Keratinocyte (primary cell): Measurements from ENCODE around the gene PLSCR3. TPM values are rescaled to one million over a fixed set of nuclear protein-coding genes. Genes with fewer than 3 reads are reported as not detected.

Experiments used
- DNase-seq: peaks from one replicate; pipeline ENCODE4 v3.0.0-alpha.2; 2011; ENCODE audit warnings: low read depth, missing footprints, low spot score
- FAIRE-seq: peaks from 2 replicates; lab custom pipeline; 2011; peaks lifted over from hg19 to GRCh38; lab: Jason Lieb, UNC
- H2AFZ ChIP-seq: 2 replicates; pipeline ENCODE4 v1.6.0; 2012; ENCODE audit warnings: low read length, control low read depth, inconsistent platforms; ENCODE audit not compliant: control insufficient read depth
- H3K27ac ChIP-seq: 2 replicates; pipeline ENCODE4 v1.5.1; 2011; ENCODE audit warnings: low read length; ENCODE audit not compliant: control insufficient read depth, insufficient read depth
- H3K27me3 ChIP-seq: 3 replicates; pipeline ENCODE4 v1.6.0; 2011; ENCODE audit warnings: low read length; ENCODE audit not compliant: control insufficient read depth, insufficient read depth; ENCODE audit errors: extremely low read depth
- H3K36me3 ChIP-seq, 2 experiments: 2 replicates in 1 of 2; 3 replicates in 1 of 2; pipeline ENCODE4 v1.5.1; 2011; ENCODE audit warnings: low read length in 2 of 2, mild to moderate bottlenecking in 1 of 2; ENCODE audit not compliant: control insufficient read depth in 2 of 2, insufficient read depth in 2 of 2; ENCODE audit errors: extremely low read depth in 1 of 2
- H3K4me1 ChIP-seq: 3 replicates; pipeline ENCODE4 v1.5.1; 2011; ENCODE audit warnings: low read length; ENCODE audit not compliant: control insufficient read depth, insufficient read depth; ENCODE audit errors: extremely low read depth
- H3K4me2 ChIP-seq: 3 replicates; pipeline ENCODE4 v1.6.0; 2011; ENCODE audit warnings: low read depth, low read length; ENCODE audit not compliant: control insufficient read depth, insufficient read depth; ENCODE audit errors: extremely low read depth
- H3K4me3 ChIP-seq, 3 experiments: fragments of 200-600 bp in 1 of 3; sonication (generic) in 1 of 3; 2 replicates in 2 of 3; 3 replicates in 1 of 3; pipeline ENCODE4 v1.5.1; 2011 to 2016; ENCODE audit warnings: low read length in 3 of 3, mild to moderate bottlenecking in 3 of 3, control low read depth in 2 of 3, inconsistent platforms in 1 of 3, low read depth in 1 of 3, mixed read lengths in 1 of 3, mixed run types in 1 of 3, moderate library complexity in 1 of 3; ENCODE audit not compliant: control insufficient read depth in 2 of 3, insufficient read depth in 2 of 3; ENCODE audit errors: extremely low read depth in 1 of 3
- H3K79me2 ChIP-seq: 2 replicates; pipeline ENCODE4 v1.6.0; 2012; ENCODE audit warnings: low read length; ENCODE audit not compliant: control insufficient read depth, insufficient read depth
- H3K9ac ChIP-seq: 3 replicates; pipeline ENCODE4 v1.6.0; 2011; ENCODE audit warnings: low read length; ENCODE audit not compliant: control insufficient read depth, insufficient read depth; ENCODE audit errors: extremely low read depth
- H3K9me1 ChIP-seq: 3 replicates; pipeline ENCODE4 v1.6.0; 2011; ENCODE audit warnings: low read length; ENCODE audit not compliant: control insufficient read depth, insufficient read depth; ENCODE audit errors: extremely low read depth
- H3K9me3 ChIP-seq: 2 replicates; pipeline ENCODE4 v1.5.1; 2012; ENCODE audit warnings: low read depth, low read length; ENCODE audit not compliant: control insufficient read depth
- H4K20me1 ChIP-seq: 3 replicates; pipeline ENCODE4 v1.6.0; 2011; ENCODE audit warnings: low read length; ENCODE audit not compliant: control insufficient read depth, insufficient read depth; ENCODE audit errors: extremely low read depth
- EZH2 ChIP-seq: IDR thresholded peaks from one replicate; pipeline ENCODE4 v1.6.1; 2012; ENCODE audit warnings: inconsistent platforms, mild to moderate bottlenecking, low read length, moderate library complexity
- dilution Hi-C: fragments of 300-500 bp; cut with MboI; formaldehyde crosslinking; loops from one replicate; pipeline ENCODE4 v1.7.0; 2020; ENCODE audit warnings: low sequenced_read_pairs; ENCODE audit not compliant: extremely low pct_ligation_motif_present
- polyA plus RNA-seq, 5 experiments: library from polyadenylated mRNA; depleted of rRNA in 3 of 5; stranded (reverse) in 3 of 5; stranded (forward) in 1 of 5; unstranded in 1 of 5; fragments of >200 nt; gene quantifications; 1 replicate in 1 of 5; 2 replicates in 3 of 5; 3 replicates in 1 of 5; pipeline versions ENCODE4 v1.2.1 to v1.2.3, GENCODE V29; 2011 to 2012; ENCODE audit warnings: missing spikeins in 2 of 5, low read depth in 1 of 5, low replicate concordance in 1 of 5
- TF ChIP-seq, protein P1 (sequence below), 3 experiments: IDR thresholded peaks in 1 of 3; conservative IDR thresholded peaks in 1 of 3; optimal IDR thresholded peaks in 1 of 3; 2 replicates in 2 of 3; 3 replicates in 1 of 3; pipeline versions ENCODE3 to v1.5.1; 2011; ENCODE audit warnings: low read length in 3 of 3, mild to moderate bottlenecking in 3 of 3, moderate library complexity in 2 of 3, control low read depth in 1 of 3, inconsistent platforms in 1 of 3; ENCODE audit not compliant: insufficient read depth in 2 of 3; ENCODE audit errors: extremely low read depth in 1 of 3

The PLSCR3 gene
- polyA plus RNA-seq, 1 donor (not counting 4 experiments of a cell fraction or from before 2014, with no cell fraction given), result 30.5 TPM

DNA sequence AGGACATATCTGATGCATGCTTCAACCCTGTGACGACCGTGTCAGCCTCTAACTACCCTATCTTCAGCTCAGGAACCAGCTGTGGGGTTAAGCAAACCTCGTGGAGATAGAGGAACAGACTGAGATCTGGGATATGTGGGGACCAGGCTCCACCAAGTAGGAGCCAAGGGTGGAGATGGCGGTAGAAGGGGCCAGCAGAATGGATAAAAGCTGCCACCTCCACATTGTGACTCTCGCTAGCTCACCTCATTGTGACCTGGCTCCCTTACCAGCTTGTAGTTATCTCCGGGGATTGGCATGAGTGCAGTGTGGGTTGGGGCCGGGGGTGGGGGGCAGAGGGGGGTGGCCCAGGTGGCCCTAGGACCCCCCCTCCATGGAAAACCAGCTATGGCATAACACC, 31.0 kb upstream of the PLSCR3 start, which contains the start of gene SPEM2:
Gene SPEM2 (plus strand): TSS at position 301 of the 400 bp plus-strand sequence. CDS start 73 bp downstream, at position 374.
- Histone ChIP-seq H3K9ac (no peak within 1 kb of the TSS), H3K9me1 (no peaks in the 10 kb centered on the region), H3K27me3 (no peaks in the 10 kb centered on the region), H3K9me3 (no peaks in the 10 kb centered on the region), H3K4me2 (no peak within 1 kb of the TSS), H3K4me3 (no peak within 1 kb of the TSS), H3K4me1 (no peaks in the 10 kb centered on the region), H4K20me1 (no peaks in the 10 kb centered on the region), H3K36me3 (no peaks in the 10 kb centered on the region), H2AFZ (no peak within 1 kb of the TSS), H3K79me2 (no peaks in the 10 kb centered on the region), H3K27ac (no peak within 1 kb of the TSS)
- no peak for TF ChIP-seq EZH2
- TF ChIP-seq, protein P1, sequence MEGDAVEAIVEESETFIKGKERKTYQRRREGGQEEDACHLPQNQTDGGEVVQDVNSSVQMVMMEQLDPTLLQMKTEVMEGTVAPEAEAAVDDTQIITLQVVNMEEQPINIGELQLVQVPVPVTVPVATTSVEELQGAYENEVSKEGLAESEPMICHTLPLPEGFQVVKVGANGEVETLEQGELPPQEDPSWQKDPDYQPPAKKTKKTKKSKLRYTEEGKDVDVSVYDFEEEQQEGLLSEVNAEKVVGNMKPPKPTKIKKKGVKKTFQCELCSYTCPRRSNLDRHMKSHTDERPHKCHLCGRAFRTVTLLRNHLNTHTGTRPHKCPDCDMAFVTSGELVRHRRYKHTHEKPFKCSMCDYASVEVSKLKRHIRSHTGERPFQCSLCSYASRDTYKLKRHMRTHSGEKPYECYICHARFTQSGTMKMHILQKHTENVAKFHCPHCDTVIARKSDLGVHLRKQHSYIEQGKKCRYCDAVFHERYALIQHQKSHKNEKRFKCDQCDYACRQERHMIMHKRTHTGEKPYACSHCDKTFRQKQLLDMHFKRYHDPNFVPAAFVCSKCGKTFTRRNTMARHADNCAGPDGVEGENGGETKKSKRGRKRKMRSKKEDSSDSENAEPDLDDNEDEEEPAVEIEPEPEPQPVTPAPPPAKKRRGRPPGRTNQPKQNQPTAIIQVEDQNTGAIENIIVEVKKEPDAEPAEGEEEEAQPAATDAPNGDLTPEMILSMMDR (optimal IDR thresholded peaks at IDR 0.05 in 1 of 3, IDR thresholded peaks at IDR 0.05 in 1 of 3, conservative IDR thresholded peaks at IDR 0.05 in 1 of 3; ENCODE audit: extremely low read depth in 1 of 3, insufficient read depth in 2 of 3, low read length in 3 of 3), result no peak
- FAIRE-seq (no peak), DNase-seq (no peak)
- dilution Hi-C loops, result no loop called here

DNA sequence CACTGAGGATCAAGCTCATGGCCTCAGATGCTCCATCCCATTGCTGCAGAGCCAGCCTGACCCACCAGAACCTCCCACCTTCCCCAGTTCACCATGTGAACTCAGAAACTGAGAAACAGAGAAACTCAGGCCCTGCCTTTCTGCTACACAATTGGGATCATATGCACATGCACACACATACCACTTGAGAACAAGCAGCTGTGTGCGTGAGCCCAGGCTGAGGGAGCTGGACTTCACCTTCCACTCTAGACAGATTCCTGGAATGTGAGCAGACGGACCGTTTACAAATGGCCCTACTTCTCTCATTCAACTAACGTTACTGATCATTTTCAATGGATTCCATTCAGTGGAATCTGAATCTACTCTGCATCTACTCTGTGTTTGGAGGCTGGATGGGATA, 29.4 kb upstream of the PLSCR3 start:
- no peak for DNase-seq

More for the DNA sequence above, 29.4 kb upstream of the PLSCR3 start:
- Histone ChIP-seq H3K27ac (no peak overlapping the region), H3K79me2 (no peaks in the 10 kb centered on the region), H2AFZ (no peak overlapping the region), H3K4me3 (no peak overlapping the region), H3K9me1 (no peaks in the 10 kb centered on the region), H4K20me1 (no peaks in the 10 kb centered on the region), H3K4me1 (no peaks in the 10 kb centered on the region), H3K9me3 (no peaks in the 10 kb centered on the region), H3K36me3 (no peaks in the 10 kb centered on the region), H3K27me3 (no peaks in the 10 kb centered on the region), H3K9ac (no peak overlapping the region), H3K4me2 (no peak overlapping the region)
- FAIRE-seq, result no peak
- dilution Hi-C loops, result no loop called here
- TF ChIP-seq EZH2, result no peak
- TF ChIP-seq, protein P1 (optimal IDR thresholded peaks at IDR 0.05 in 1 of 3, IDR thresholded peaks at IDR 0.05 in 1 of 3, conservative IDR thresholded peaks at IDR 0.05 in 1 of 3; ENCODE audit: extremely low read depth in 1 of 3, insufficient read depth in 2 of 3, low read length in 3 of 3), result no peak
